Activated CD8-positive, alpha-beta memory T cell treated with anti-CD3 and anti-CD28 coated beads, Interleukin-2, amount 50 U/mL, for 24 hours (primary cell): ENCODE results near the gene COX14.
"Not testable (repeated sequence)": the region's sequence is repeated elsewhere in the genome, so short reads cannot be mapped to it uniquely, and the experiment has no call there.

Source experiments
- DNase-seq: peaks from one replicate; pipeline ENCODE4 v3.0.0-alpha.2; 2020; ENCODE audit errors: extremely low read depth

The COX14 gene

GRCh38 chr12:50111693-50112455, at the start of gene COX14:
COX14 (plus strand) TSS chr12:50112236; CDS start chr12:50120044, 7,808 bp downstream.
- DNase-seq = peak; percentile 99

GRCh38 chr12:50062728-50063460, 49.1 kb upstream of the COX14 start:
- no peak for DNase-seq

GRCh38 chr12:50065726-50066310, 46.2 kb upstream of the COX14 start:
- DNase-seq = no peak

- DNase-seq = no peak
These were observed 45.6 kb upstream of the COX14 start for GRCh38 chr12:50066402-50066801.

- DNase-seq = no peak
These were observed 43.0 kb upstream of the COX14 start for GRCh38 chr12:50069069-50069468.

GRCh38 chr12:50069539-50069938, 42.5 kb upstream of the COX14 start:
- DNase-seq = no peak

GRCh38 chr12:50070314-50071060, 41.5 kb upstream of the COX14 start:
- DNase-seq = no peak

GRCh38 chr12:50072198-50072907, 39.7 kb upstream of the COX14 start:
- DNase-seq = no peak

GRCh38 chr12:50073206-50073605, 38.8 kb upstream of the COX14 start:
- no peak for DNase-seq

- no peak for DNase-seq
These were observed 38.3 kb upstream of the COX14 start for GRCh38 chr12:50073712-50074111.

GRCh38 chr12:50074936-50075807, 36.9 kb upstream of the COX14 start:
- peak; percentile 56 for DNase-seq

- DNase-seq = no peak
These were observed 36.2 kb upstream of the COX14 start for GRCh38 chr12:50075808-50076170.

GRCh38 chr12:50077099-50077498, 34.9 kb upstream of the COX14 start:
- DNase-seq = no peak

GRCh38 chr12:50078281-50078680, 33.8 kb upstream of the COX14 start:
- no peak for DNase-seq

- no peak for DNase-seq
These were observed 32.3 kb upstream of the COX14 start for GRCh38 chr12:50079771-50080170.

GRCh38 chr12:50081096-50081808, 30.8 kb upstream of the COX14 start:
- DNase-seq = no peak

- no peak for DNase-seq
These were observed 29.4 kb upstream of the COX14 start for GRCh38 chr12:50082644-50083043.

- no peak for DNase-seq
These were observed 28.7 kb upstream of the COX14 start for GRCh38 chr12:50083301-50083700.

GRCh38 chr12:50084409-50084774, 27.6 kb upstream of the COX14 start:
- not testable (repeated sequence) for DNase-seq
